Natural killer cell (primary cell): ENCODE measurements around the gene NSMCE1. TPM values are rescaled to one million over a fixed set of nuclear protein-coding genes. Genes with fewer than 3 reads are reported as not detected.
"Not testable (repeated sequence)": the region's sequence is repeated elsewhere in the genome, so short reads cannot be mapped to it uniquely, and the experiment has no call there.

Source experiments
- ATAC-seq, 3 donors: fragments of 150-1000 bp in 2 of 3; fragments of 200-7000 bp in 1 of 3; cut with Tn5 transposase; 1 replicate in 1 of 3; 2 replicates in 2 of 3; pipeline ENCODE4 v1.10.0; 2021; ENCODE audit warnings: mild to moderate bottlenecking in 2 of 3, moderate library complexity in 2 of 3
- DNase-seq, 2 donors: peaks; one replicate each; pipeline versions ENCODE4 v3.0.0 to v3.0.0-alpha.2; 2013 to 2021; ENCODE audit warnings: mixed read lengths in 1 of 2
- H3K27ac ChIP-seq: one replicate; pipeline ENCODE4 v1.5.1; 2013; ENCODE audit warnings: mild to moderate bottlenecking, low read length
- H3K27me3 ChIP-seq: one replicate; pipeline ENCODE4 v1.6.1; 2013; ENCODE audit warnings: low read length; ENCODE audit not compliant: control insufficient read depth, insufficient read depth
- H3K36me3 ChIP-seq: one replicate; pipeline ENCODE4 v1.6.1; 2013; ENCODE audit warnings: low read length; ENCODE audit not compliant: control insufficient read depth, insufficient read depth
- H3K4me1 ChIP-seq: one replicate; pipeline ENCODE4 v1.6.1; 2013; ENCODE audit warnings: low read length; ENCODE audit not compliant: control insufficient read depth, insufficient read depth
- H3K4me3 ChIP-seq: one replicate; pipeline ENCODE4 v1.5.1; 2013; ENCODE audit warnings: low read length
- H3K9me3 ChIP-seq: one replicate; pipeline ENCODE4 v1.6.1; 2013; ENCODE audit warnings: low read length; ENCODE audit not compliant: control insufficient read depth, insufficient read depth
- H3K27ac Mint-ChIP-seq, 2 donors: one replicate each; pipeline ENCODE4 v1.8.0; 2022; ENCODE audit warnings: mild to moderate bottlenecking in 2 of 2, mixed read lengths in 2 of 2, moderate library complexity in 1 of 2
- H3K27me3 Mint-ChIP-seq, 2 donors: one replicate each; pipeline ENCODE4 v1.8.0; 2022; ENCODE audit warnings: low read depth in 2 of 2, mixed read lengths in 2 of 2
- H3K36me3 Mint-ChIP-seq: one replicate; pipeline ENCODE4 v1.8.0; 2022; ENCODE audit warnings: mixed read lengths
- H3K4me1 Mint-ChIP-seq, 2 donors: one replicate each; pipeline ENCODE4 v1.8.0; 2022; ENCODE audit warnings: mixed read lengths in 2 of 2
- H3K4me3 Mint-ChIP-seq: one replicate; pipeline ENCODE4 v1.8.0; 2022; ENCODE audit warnings: mild to moderate bottlenecking, moderate library complexity, mixed read lengths
- H3K9me3 Mint-ChIP-seq, 2 donors: one replicate each; pipeline ENCODE4 v1.8.0; 2022; ENCODE audit warnings: mixed read lengths in 2 of 2
- CTCF ChIP-seq: fragments of 200-600 bp; IDR thresholded peaks from one replicate; pipeline ENCODE4 v1.8.0; 2022; ENCODE audit warnings: antibody characterized with exemption
- WGBS: methylation state at CpG from one replicate; pipeline ENCODE4 v1.1.7; 2013; ENCODE audit warnings: missing lambda C conversion rate; ENCODE audit not compliant: insufficient coverage; 5-methylcytosine and 5-hydroxymethylcytosine counted together
- intact Hi-C: fragments of 100-400 bp; cut with micrococcal nuclease; formaldehyde crosslinking; loops from one replicate; pipeline ENCODE4 v1.14.2; 2022
- total RNA-seq, 4 donors: library from RNA; stranded (reverse); fragments of 120-200 nt in 1 of 4; gene quantifications; one replicate each; pipeline versions ENCODE4 v1.2.3 to v1.2.4, GENCODE V29; 2013 to 2022

NSMCE1 gene
- total RNA-seq, 3 donors from 2014 or later (not counting 1 experiment from before 2014, with no cell fraction given), result 29.4 to 42.7 (median 37.7) TPM

- ATAC-seq (no peak), DNase-seq (peak in 1 of 2 donors; percentile 2)
- peaks cover 15% of the 10 kb centered on the region for H3K36me3 Mint-ChIP-seq
- Histone ChIP-seq H3K27me3 (no peaks in the 10 kb centered on the region), H3K27ac (no peak overlapping the region), H3K4me3 (no peak overlapping the region), H3K4me1 (peaks cover 17% of the 10 kb centered on the region), H3K9me3 (no peaks in the 10 kb centered on the region), H3K36me3 (peaks cover 16% of the 10 kb centered on the region)
- H3K9me3 Mint-ChIP-seq, result no peaks in the 10 kb centered on the region
- no peak for TF ChIP-seq CTCF
- H3K27me3 Mint-ChIP-seq, result no peaks in the 10 kb centered on the region
- H3K4me1 Mint-ChIP-seq, result peaks cover 18 to 28% of the 10 kb centered on the region in 2 donors
- WGBS, result 89% methylated on average over 7 of the region's 8 CpGs
- intact Hi-C loops, result no loop called here
- no peak overlapping the region for H3K4me3 Mint-ChIP-seq
- peak overlapping the region in 1 of 2 donors; percentile 17 for H3K27ac Mint-ChIP-seq
Measured at GRCh38 chr16:27251541-27252205, 16.9 kb downstream of the NSMCE1 start.

GRCh38 chr16:27248886-27249285 is 19.7 kb downstream of the NSMCE1 start:
- H3K9me3 Mint-ChIP-seq, H3K36me3 Mint-ChIP-seq, DNase-seq, H3K4me3 ChIP-seq, ATAC-seq, H3K4me3 Mint-ChIP-seq, H3K27ac Mint-ChIP-seq, intact Hi-C loops, H3K27me3 Mint-ChIP-seq, H3K9me3 ChIP-seq, H3K27ac ChIP-seq, H3K27me3 ChIP-seq, H3K36me3 ChIP-seq: not testable (repeated sequence)
- H3K4me1 Mint-ChIP-seq, result peaks cover 21 to 22% of the 10 kb centered on the region in 2 donors
- 93% methylated on average over 3 of the region's 4 CpGs for WGBS
- peaks cover 27% of the 10 kb centered on the region for H3K4me1 ChIP-seq

GRCh38 chr16:27248036-27248435 is 20.5 kb downstream of the NSMCE1 start:
- DNase-seq, result no peak
- no peak overlapping the region for H3K4me3 Mint-ChIP-seq
- intact Hi-C loops, result no loop called here
- H3K27ac ChIP-seq, result no peak overlapping the region
- no peaks in the 10 kb centered on the region for H3K9me3 ChIP-seq
- no peak overlapping the region for H3K4me3 ChIP-seq
- peaks cover 24 to 26% of the 10 kb centered on the region in 2 donors for H3K4me1 Mint-ChIP-seq
- H3K9me3 Mint-ChIP-seq, result no peaks in the 10 kb centered on the region
- no peaks in the 10 kb centered on the region for H3K36me3 Mint-ChIP-seq
- H3K27me3 ChIP-seq, result no peaks in the 10 kb centered on the region
- no peaks in the 10 kb centered on the region for H3K27me3 Mint-ChIP-seq
- TF ChIP-seq CTCF, result no peak
- H3K4me1 ChIP-seq, result peaks cover 28% of the 10 kb centered on the region
- H3K36me3 ChIP-seq, result no peaks in the 10 kb centered on the region
- WGBS, result 100% methylated on average over 2 of the region's 2 CpGs
- H3K27ac Mint-ChIP-seq, result no peak overlapping the region
- no peak for ATAC-seq

DNA sequence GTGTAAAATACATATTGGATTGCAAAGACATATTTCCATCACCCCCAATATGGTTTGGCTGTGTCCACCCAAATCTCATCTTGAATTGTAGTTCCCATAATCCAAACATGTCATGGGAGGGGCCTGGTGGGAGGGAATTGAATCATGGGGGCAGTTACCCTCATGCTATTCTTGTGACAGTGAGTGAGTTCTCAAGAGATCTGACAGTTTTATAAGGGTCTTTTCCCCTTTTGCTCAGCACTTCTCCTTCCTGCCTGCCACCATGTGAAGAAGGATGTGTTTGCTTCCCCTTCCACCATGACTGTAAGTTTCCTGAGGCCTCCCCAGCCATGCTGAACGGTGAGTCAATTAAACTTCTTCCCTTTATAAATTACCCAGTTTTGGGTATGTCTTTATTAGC is 21.5 kb downstream of the NSMCE1 start:
- H3K27ac ChIP-seq, H3K9me3 Mint-ChIP-seq, H3K27me3 ChIP-seq, ATAC-seq, H3K36me3 ChIP-seq, intact Hi-C loops, H3K9me3 ChIP-seq, H3K27me3 Mint-ChIP-seq, DNase-seq, H3K4me3 Mint-ChIP-seq, H3K36me3 Mint-ChIP-seq, H3K4me3 ChIP-seq, H3K27ac Mint-ChIP-seq: not testable (repeated sequence)
- peaks cover 32% of the 10 kb centered on the region for H3K4me1 ChIP-seq
- WGBS, result 46% methylated on average over 1 of the region's 1 CpG
- H3K4me1 Mint-ChIP-seq, result peaks cover 33 to 36% of the 10 kb centered on the region in 2 donors
